ENCODE data around the gene CRIM1. TPM values are rescaled to one million over a fixed set of nuclear protein-coding genes. Genes with fewer than 3 reads are reported as not detected.

CRIM1 gene
- total RNA-seq, 1 donor from 2014 or later: 246 TPM

GRCh38 chr2:36572054-36572718, 216.6 kb downstream of the CRIM1 start:
- no peak for DNase-seq (ENCODE audit: low spot score)
- H3K4me3 Mint-ChIP-seq (ENCODE audit: unreplicated experiment): no peak overlapping the region
- no peaks in the 10 kb centered on the region for H3K9me3 Mint-ChIP-seq (ENCODE audit: unreplicated experiment)
- peak overlapping the region; percentile 32 for H3K27ac Mint-ChIP-seq (ENCODE audit: unreplicated experiment)
- H3K27me3 Mint-ChIP-seq (ENCODE audit: unreplicated experiment): peaks cover under 1% of the 10 kb centered on the region
- TF ChIP-seq CTCF (IDR thresholded peaks at IDR 0.05; ENCODE audit: unreplicated experiment): no peak
- H3K4me1 Mint-ChIP-seq (ENCODE audit: unreplicated experiment): peaks cover 18% of the 10 kb centered on the region
- H3K36me3 Mint-ChIP-seq (ENCODE audit: low read depth, unreplicated experiment): peaks cover 16% of the 10 kb centered on the region

- no peak overlapping the region for H3K27ac Mint-ChIP-seq (ENCODE audit: unreplicated experiment)
Observed at GRCh38 chr2:36572719-36573059, 217.1 kb downstream of the CRIM1 start.

GRCh38 chr2:36573165-36573564, 217.6 kb downstream of the CRIM1 start:
- H3K36me3 Mint-ChIP-seq (ENCODE audit: low read depth, unreplicated experiment): peaks cover 21% of the 10 kb centered on the region
- H3K4me3 Mint-ChIP-seq (ENCODE audit: unreplicated experiment): no peak overlapping the region
- TF ChIP-seq CTCF (IDR thresholded peaks at IDR 0.05; ENCODE audit: unreplicated experiment): no peak
- no peaks in the 10 kb centered on the region for H3K9me3 Mint-ChIP-seq (ENCODE audit: unreplicated experiment)
- H3K27ac Mint-ChIP-seq (ENCODE audit: unreplicated experiment): no peak overlapping the region
- no peaks in the 10 kb centered on the region for H3K27me3 Mint-ChIP-seq (ENCODE audit: unreplicated experiment)
- DNase-seq (ENCODE audit: low spot score): no peak
- H3K4me1 Mint-ChIP-seq (ENCODE audit: unreplicated experiment): peaks cover 11% of the 10 kb centered on the region

More at GRCh38 chr2:36572719-36573059, 217.1 kb downstream of the CRIM1 start:
- Mint-ChIP-seq H3K4me1 (ENCODE audit: unreplicated experiment) (peaks cover 15% of the 10 kb centered on the region), H3K9me3 (ENCODE audit: unreplicated experiment) (no peaks in the 10 kb centered on the region), H3K27me3 (ENCODE audit: unreplicated experiment) (no peaks in the 10 kb centered on the region), H3K4me3 (ENCODE audit: unreplicated experiment) (no peak overlapping the region), H3K36me3 (ENCODE audit: low read depth, unreplicated experiment) (peaks cover 16% of the 10 kb centered on the region)
- TF ChIP-seq CTCF (IDR thresholded peaks at IDR 0.05; ENCODE audit: unreplicated experiment): no peak
- no peak for DNase-seq (ENCODE audit: low spot score)

- TF ChIP-seq CTCF (IDR thresholded peaks at IDR 0.05; ENCODE audit: unreplicated experiment): no peak
- no peaks in the 10 kb centered on the region for H3K27me3 Mint-ChIP-seq (ENCODE audit: unreplicated experiment)
- H3K36me3 Mint-ChIP-seq (ENCODE audit: low read depth, unreplicated experiment): peaks cover 31% of the 10 kb centered on the region
Observed at GRCh38 chr2:36574560-36574959, 219.0 kb downstream of the CRIM1 start.

GRCh38 chr2:36577884-36578283, 222.3 kb downstream of the CRIM1 start:
- no peak overlapping the region for H3K27ac Mint-ChIP-seq (ENCODE audit: unreplicated experiment)
- H3K27me3 Mint-ChIP-seq (ENCODE audit: unreplicated experiment): no peaks in the 10 kb centered on the region
- H3K36me3 Mint-ChIP-seq (ENCODE audit: low read depth, unreplicated experiment): peaks cover 33% of the 10 kb centered on the region
- TF ChIP-seq CTCF (IDR thresholded peaks at IDR 0.05; ENCODE audit: unreplicated experiment): no peak
- no peaks in the 10 kb centered on the region for H3K9me3 Mint-ChIP-seq (ENCODE audit: unreplicated experiment)
- DNase-seq (ENCODE audit: low spot score): no peak
- H3K4me1 Mint-ChIP-seq (ENCODE audit: unreplicated experiment): no peaks in the 10 kb centered on the region
- no peak overlapping the region for H3K4me3 Mint-ChIP-seq (ENCODE audit: unreplicated experiment)

More at GRCh38 chr2:36574560-36574959, 219.0 kb downstream of the CRIM1 start:
- Mint-ChIP-seq H3K27ac (ENCODE audit: unreplicated experiment) (no peak overlapping the region), H3K4me1 (ENCODE audit: unreplicated experiment) (peaks cover 2% of the 10 kb centered on the region), H3K9me3 (ENCODE audit: unreplicated experiment) (no peaks in the 10 kb centered on the region), H3K4me3 (ENCODE audit: unreplicated experiment) (no peak overlapping the region)
- DNase-seq (ENCODE audit: low spot score): no peak
